ENCODE measurements around the gene ATP8A1.

The ATP8A1 gene

GRCh38 chr4:42646999-42647541 lies 9.8 kb downstream of the ATP8A1 start:
- no peak for DNase-seq

- no peak for DNase-seq
Measured at GRCh38 chr4:42646013-42646784, 10.7 kb downstream of the ATP8A1 start.

- DNase-seq: no peak
Measured at GRCh38 chr4:42644897-42645296, 12.0 kb downstream of the ATP8A1 start.

- no peak for DNase-seq
Measured at GRCh38 chr4:42643685-42644084, 13.2 kb downstream of the ATP8A1 start.

DNA sequence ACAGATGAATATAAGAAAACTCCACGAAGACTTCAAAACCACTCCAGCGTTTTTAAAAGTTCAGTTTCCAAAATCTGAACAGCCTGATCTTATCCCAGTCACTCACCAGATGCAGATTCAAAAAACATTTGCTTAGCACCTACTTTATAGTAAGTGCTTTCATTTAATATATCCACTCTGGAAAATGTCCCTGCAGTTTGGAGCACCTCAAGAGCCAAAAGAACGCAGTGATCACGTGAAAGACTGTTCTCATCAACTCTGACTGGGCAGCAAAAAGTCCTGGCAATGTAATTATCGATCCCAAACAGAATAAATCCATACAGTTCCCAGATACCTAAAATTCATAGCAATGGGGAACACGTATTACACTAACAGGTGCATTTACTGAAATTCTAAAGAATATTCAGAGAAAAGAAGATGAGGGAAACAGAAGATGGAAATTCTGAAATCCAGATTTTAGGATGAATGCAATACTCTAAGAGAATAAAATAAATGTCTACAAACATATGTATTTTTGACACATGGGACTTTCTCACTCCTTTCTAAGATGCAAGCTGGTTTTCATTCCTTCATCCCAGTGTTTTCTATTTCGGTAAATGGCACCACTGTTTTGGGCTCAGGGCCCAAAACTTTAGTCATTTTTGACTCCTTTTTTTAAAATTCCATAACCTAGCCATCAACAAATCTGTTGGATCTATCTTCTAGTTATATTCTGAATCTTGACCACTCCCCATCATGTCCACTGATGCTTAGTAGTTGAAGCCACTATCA lies 13.9 kb downstream of the ATP8A1 start:
- no peak for DNase-seq

GRCh38 chr4:42642101-42642797 lies 14.7 kb downstream of the ATP8A1 start:
- no peak for DNase-seq

DNA sequence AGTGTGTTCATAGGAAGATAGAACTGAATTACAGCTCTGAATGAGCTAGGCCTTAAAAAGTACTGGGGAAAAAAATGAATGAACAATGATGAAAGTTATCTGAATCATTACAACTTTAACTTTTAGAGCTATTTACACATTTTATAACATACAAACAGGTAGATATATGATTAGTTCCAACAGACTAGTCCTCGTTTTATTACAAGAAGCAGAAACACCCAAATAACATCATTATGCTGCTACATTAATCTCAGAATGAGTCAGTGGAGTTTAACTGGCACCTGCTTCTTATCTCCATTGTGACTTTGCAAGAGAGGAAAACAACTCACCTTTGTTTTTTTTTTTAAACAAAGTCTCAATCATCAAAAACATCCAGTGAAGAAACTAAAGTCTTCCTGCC lies 15.2 kb downstream of the ATP8A1 start:
- DNase-seq: no peak

GRCh38 chr4:42641161-42641560 lies 15.7 kb downstream of the ATP8A1 start:
- no peak for DNase-seq

- no peak for DNase-seq
Measured at GRCh38 chr4:42640613-42641012, 16.3 kb downstream of the ATP8A1 start.

GRCh38 chr4:42638993-42639392 lies 17.9 kb downstream of the ATP8A1 start:
- DNase-seq: no peak

GRCh38 chr4:42638321-42638720 lies 18.6 kb downstream of the ATP8A1 start:
- DNase-seq: no peak

- no peak for DNase-seq
Measured at GRCh38 chr4:42637867-42638266, 19.0 kb downstream of the ATP8A1 start.

GRCh38 chr4:42637104-42637503 lies 19.8 kb downstream of the ATP8A1 start:
- DNase-seq: no peak

GRCh38 chr4:42636645-42636949 lies 20.3 kb downstream of the ATP8A1 start:
- peak; percentile 10 for DNase-seq

DNA sequence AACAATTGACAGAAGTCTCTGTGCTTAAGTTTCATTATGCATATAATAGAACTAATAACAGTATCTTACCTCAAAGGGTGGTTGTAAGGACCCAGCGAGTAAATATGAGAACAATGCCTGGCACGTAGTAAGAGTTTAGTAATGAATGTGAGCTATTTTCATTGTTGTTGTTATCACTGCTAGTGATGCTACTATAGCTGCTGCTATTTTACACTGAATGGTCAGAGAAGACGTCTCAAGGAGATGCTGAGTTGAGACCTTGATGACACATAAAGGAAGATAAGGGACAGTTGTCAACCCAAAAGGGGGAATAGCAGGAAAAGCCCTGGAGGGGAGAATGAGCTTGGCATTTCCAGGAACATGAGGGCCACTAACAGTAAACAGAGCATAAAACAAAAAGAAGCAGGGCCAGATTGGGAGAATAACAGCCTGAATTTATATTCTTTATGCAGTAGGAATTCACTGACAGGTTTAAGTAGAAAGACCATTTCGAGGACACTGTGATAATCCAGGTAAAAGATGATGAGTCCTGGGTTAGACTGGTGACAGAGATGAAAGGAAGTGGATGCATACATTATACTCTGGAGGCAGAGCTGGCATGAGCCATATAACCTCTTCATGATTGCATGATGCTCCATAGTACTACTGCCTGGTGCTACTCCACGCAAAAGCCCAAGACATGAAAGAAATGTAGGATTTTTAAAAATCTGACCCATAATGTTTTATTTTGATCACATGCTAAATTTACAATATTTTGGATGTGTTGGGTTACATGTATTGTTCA lies 23.1 kb downstream of the ATP8A1 start:
- no peak for DNase-seq

GRCh38 chr4:42632653-42633382 lies 24.1 kb downstream of the ATP8A1 start:
- DNase-seq: no peak

GRCh38 chr4:42630908-42631307 lies 26.0 kb downstream of the ATP8A1 start:
- DNase-seq: no peak

- no peak for DNase-seq
Measured at GRCh38 chr4:42628740-42629139, 28.2 kb downstream of the ATP8A1 start.

- peak; percentile 73 for DNase-seq
Measured at GRCh38 chr4:42627885-42628646, 28.8 kb downstream of the ATP8A1 start.

- no peak for DNase-seq
Measured at GRCh38 chr4:42626629-42627146, 30.2 kb downstream of the ATP8A1 start.

- DNase-seq: no peak
Measured at GRCh38 chr4:42625329-42625728, 31.6 kb downstream of the ATP8A1 start.

Data from NCI-H2171 (cell line).